Right kidney (tissue), 1 donor: ENCODE results near the gene COL23A1.

ENCODE experiments used
- DNase-seq: peaks from one replicate; pipeline ENCODE4 v3.0.0-alpha.2; 2016

The COL23A1 gene

DNA sequence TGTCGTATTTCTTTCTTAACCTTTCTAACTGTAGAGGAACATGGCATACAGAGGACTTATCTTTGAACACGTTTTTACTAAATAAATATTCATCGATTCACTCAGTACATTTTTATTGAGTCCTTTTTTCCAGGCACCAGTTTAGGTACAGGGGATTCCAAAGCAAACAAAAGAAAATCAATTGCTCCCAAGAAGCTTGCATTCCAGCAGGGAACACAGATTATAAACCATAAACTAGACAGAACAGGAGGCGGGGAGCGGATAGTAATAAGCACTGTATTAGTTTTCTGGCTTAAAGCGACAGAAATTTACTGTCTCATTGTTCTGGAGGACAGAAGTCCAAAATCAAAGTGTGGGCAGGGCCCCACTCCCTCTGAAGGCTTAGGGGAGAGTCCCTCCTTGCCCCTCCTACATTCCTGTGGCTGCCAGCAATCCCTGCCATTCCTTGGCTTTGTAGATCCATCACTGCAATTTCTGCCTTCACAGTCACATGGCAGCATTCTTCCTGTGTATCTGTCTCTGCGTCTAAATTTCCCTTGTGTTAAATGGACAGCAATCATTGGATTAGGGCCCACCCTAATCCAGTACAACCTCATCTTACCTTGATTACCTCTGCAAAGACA lies 115.5 kb downstream of the COL23A1 start:
- no peak for DNase-seq

DNA sequence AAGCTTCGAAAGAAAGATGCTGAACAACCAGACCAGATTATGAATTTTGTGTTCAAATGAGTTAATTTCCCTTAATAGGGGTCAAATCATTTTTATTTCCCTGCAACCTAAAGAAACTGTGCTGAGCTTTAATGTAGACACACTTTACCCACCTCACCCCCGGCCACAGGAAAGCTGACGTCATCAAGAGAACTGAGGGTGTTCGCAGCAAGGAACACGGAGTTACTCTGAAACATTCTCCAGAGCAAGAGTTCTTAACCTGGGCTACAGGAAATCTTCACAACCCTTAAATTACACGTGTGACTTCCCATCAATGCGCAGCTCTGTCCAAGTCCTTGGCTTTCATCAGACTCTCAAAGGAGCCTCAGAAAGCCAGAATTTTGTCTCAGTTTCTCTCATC lies 116.3 kb downstream of the COL23A1 start:
- DNase-seq = no peak

DNA sequence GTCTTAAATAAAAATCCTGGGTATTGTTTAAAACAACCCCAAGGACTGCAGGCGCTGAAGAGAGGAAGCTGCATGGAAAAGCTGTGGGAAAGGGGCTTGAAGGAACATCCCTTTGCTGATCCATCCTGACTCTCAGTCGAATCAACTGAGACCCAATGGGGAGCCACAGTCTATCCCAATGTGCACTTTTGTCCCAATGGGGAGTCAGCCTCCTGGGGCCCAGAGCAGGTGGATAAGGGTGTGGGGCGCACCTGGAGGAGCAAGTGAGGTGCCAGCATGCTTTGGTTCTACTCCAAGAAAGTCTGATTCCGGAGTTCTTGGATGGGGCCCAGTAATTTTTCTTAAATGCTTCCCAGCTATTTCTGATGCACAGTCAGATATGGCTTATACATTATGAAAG lies 118.1 kb downstream of the COL23A1 start:
- DNase-seq = no peak

DNA sequence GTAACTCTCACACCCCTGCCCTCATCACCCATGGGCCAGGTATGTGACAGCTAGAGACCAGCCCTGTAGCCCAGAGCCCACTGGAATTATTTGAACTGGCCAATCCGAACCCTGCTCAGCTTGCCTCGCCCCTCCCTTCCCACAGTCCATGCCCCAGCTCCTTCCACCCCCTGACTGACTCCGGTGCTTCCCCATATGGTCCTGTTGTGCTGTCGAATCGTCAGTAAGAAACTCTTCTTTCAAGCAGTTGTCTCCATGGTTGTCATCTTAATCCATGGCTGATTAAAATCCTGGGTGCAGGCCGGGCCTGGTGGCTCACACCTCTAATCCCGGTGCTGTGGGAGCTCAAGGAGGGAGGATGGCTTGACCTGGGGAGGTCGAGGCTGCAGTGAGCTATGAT lies 118.5 kb downstream of the COL23A1 start:
- DNase-seq = no peak

DNA sequence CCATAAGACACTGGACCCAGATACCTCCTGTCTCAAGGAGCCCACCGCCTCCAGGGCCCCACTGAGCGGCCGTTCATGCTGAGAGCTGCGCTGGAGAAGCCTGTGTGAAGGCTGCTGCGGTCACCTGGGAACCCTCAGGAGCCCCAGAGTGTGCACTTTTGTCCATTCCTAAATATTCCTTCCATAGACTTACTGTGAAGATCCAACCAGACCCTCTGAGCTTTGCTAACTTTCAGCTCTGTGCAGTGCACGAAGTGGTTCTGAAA lies 119.5 kb downstream of the COL23A1 start:
- DNase-seq = no peak

DNA sequence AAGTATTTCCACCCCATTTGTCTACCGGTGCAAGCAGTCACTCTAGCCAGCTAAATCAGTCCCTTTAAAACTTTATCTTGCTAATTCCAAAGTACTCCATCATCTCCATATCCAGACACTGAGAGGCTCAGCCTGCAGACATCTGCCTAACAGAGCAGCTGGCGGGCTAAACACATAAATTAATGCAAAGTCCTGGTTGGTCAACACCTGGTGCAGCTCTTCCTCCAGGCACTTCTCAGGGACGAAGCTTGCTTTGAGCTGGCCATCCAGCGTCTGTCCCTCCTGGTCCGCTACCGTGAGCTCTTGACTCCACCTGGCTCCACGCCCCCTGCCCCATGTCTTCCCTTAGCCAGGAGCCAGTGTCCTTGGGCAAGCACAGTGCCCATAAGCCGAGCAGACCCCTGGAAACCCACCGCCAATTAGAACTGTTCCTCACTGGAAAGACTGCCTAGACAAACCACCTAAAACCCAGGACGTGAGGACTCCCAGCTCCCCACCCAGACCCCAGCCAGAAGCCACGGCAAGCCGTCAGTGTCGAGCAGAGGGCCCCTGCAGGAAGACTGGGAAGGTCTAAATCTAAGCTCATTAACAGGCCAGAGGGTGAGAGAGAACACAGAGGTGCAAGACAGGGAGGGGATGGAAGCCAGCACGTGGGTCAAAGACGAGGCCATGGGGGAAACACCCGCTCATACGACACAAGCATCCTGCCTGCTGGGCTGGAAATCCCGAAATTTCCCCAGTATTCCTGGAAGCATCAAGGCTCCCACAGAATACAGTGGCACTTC lies 120.0 kb downstream of the COL23A1 start:
- DNase-seq = no peak

DNA sequence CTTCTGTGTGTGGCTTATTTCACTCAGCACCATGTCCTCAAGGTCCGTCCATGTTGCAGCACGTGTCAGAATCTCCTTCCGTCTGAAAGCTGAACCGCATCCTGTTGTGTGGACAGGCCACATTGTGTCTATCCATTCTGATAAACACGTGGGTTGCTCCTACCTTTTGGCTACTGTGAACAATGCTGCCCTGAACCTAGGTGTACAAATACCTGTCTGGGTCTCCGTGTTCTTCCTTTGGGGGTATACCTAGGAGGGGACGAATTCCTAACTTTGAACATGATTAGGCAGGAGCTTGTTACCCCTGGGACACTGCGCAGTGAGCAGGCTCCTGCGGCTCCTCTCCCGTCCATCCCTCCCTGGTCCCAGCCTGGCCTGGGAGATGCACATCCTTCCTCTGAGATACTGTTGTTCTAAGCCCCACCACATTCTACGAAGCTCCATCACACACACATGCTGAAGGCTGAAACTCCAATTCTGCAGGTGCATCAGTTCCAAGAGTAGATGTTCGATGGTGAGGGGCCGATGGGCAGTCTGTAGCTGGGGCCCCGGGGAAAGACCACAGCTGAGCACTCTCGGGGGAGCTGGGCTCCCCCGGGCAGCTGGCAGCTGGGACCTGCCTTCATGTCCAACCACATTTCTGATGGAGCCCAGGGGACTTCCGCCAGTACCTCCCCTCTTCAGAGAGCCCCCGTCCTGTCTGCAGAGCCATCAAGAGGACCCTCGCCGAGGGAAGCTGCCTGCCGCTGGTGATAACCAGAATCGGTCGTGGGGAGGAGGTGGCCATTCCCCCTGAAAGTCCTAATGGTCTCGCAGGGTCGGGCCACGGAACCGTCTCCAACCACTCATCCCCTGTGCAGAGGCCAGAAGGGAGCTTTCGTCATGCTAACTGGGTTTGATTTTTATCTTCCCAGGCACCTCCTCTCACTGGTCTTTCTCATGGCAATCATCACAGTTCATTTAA lies 120.9 kb downstream of the COL23A1 start:
- DNase-seq = no peak

DNA sequence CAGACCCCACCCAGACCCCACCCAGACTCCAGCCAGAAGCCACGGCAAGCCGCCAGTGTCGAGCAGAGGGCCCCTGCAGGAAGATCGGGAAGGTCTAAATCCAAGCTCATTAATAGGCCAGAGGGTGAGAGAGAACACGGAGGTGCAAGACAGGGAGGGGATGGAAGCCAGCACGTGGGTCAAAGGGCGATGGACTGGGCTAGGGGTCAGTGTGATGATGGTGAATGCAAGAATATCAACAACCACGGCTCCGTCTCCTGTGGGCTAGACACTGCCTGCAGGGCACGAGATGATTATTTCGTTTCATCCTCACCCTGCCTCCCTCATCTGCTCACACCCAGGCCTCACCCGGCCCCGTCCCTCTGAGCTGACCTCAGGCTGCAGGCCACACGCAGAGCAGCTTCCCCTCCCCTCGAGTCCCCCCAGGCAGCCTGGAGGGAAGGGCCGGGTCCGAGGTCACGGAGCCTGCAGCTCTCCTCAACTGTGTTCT lies 122.0 kb downstream of the COL23A1 start:
- no peak for DNase-seq

DNA sequence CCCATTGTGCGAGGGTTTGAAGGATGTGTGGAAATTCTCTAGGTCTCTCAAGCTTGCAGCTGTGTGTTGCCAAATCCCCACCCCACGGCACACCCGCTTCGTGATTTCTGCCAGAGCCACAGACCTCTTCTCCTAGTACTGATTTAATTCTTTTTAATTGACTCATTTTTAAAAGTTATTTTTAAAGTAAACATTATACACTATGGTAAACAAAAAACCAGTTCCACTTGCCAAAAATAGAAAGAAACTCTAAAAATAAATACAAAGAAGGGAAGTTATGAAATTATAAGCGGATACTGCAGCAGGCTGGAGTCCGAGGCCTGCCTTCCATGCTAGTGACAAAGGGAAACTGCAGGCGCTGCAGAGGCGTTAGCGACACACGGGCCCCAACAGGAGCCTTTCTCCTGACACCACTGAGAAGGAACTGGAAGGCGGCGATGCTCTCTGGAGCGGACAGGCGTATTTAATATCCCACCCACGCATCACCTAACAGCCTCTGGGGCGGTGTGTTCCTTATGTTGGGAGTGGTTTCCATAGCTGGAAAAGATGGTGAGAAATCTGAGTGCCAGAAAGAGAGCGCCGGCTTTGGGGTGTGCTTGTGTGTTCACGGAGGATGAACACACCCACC lies 122.5 kb downstream of the COL23A1 start:
- DNase-seq = peak; percentile 50

DNA sequence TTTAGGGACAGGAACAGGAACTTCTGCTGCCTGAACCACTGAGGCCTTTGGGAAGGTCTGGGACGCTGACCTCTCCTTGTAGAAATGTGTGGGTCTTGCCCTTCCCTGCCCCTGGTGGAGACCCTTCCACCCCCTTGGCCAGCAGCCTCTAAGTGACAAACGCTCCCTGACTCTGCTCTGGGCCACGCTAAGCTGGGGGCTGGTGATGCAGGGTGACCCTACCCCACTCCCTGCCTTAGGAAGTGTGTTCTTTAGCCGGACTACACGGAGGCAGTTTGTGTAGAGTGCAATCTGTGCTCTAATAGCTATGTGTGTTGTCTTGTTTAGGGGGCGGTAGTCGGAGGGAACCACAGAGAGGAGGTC lies 123.0 kb downstream of the COL23A1 start:
- DNase-seq = peak; percentile 41

DNA sequence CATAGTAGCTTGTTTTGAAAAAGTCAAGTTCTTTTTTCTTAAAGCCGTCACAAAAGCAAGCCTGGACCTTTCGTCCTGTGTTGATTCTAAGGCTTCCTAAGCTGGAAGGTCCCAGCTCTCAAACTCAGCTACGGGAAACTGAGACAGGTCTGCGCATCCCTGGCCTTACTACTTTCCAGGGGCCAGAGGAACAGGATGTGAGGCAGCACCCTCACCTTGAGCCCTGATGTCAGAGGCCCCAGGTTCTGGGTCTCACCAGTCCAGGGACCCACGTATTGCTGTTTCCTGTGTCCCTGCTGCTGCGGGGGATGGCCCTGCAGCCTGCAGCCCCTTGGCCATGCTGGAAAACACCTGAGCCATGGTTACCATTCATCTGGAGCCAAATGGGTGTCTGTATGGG lies 123.9 kb downstream of the COL23A1 start:
- no peak for DNase-seq

DNA sequence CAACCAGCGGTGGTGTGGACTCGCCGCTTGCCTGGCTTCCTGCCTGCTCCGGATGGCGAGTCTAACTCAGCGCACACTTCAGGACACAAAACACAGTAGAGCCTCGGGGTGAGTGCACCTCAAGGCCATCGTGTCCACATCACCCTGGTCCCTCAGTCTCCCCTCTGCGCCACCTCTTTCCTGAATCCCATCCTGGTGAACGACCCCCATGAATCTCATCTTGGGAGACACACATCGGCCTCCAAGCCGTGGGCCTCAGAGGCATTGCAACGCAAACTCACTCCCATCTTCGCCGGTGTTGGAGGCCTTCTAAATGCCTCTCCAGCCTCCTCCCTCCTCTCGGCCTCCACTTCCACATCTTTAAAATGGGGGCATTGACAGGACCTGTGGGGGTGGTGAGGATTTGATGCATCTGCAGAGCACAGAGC lies 124.3 kb downstream of the COL23A1 start:
- no peak for DNase-seq

DNA sequence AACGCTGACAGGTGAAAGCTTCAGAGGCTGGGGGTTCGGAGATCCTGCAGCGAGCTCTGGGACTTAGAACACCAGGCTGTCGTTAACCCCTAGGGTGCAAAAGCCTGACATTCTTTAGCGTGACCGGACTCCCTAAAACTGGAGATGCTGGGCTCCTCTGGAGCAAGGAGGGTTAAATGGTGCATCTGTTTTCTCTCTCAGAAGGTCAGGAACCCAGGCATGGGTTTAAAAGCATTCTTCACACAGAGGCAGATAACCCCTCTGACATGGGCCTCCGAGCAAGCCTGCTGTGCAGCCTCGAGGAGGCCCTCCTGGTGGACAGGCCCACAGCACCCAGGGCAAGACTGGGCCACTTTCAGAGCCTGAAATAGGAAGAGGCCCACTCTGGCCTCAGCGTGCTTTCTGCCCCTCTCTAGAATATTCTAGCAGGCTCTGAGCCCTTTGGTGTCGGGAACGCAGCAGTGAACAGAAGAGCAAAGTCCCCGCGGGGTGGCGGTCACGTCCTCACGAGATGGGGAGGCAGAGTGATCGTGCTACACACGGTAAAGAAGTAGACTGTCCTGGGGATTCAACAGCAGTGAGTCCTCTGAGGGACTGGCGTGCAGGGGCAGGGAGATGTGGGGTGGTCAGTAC lies 124.8 kb downstream of the COL23A1 start:
- DNase-seq = no peak

DNA sequence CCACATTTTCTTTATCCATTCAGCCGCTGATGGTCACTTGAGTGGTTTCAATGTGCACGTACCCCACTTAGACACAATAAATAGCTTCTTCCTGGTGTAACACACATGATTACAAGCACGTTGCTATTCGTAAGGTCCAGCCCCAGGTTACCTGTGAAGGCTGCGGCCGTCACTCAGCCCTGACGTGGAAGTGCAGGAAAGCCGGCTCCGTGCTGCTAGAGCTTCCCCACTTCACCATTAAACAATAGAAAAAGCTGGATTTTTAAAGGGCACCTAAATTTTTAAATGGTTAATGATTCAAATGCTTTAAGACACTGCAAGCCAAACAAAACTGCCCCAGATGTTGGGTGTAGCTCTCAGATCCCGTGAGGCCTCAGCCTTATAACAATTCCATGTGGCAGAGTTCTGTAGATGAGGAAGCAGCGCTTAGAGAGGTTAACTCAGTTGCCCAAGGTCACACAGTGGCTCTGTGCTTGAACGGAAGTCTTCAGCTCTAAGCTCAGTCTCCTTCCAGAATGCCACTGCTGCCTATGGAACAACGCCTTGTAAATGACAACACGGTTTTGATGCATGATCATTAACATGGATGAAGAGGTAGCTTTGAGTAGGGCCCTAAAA lies 125.7 kb downstream of the COL23A1 start:
- no peak for DNase-seq

DNA sequence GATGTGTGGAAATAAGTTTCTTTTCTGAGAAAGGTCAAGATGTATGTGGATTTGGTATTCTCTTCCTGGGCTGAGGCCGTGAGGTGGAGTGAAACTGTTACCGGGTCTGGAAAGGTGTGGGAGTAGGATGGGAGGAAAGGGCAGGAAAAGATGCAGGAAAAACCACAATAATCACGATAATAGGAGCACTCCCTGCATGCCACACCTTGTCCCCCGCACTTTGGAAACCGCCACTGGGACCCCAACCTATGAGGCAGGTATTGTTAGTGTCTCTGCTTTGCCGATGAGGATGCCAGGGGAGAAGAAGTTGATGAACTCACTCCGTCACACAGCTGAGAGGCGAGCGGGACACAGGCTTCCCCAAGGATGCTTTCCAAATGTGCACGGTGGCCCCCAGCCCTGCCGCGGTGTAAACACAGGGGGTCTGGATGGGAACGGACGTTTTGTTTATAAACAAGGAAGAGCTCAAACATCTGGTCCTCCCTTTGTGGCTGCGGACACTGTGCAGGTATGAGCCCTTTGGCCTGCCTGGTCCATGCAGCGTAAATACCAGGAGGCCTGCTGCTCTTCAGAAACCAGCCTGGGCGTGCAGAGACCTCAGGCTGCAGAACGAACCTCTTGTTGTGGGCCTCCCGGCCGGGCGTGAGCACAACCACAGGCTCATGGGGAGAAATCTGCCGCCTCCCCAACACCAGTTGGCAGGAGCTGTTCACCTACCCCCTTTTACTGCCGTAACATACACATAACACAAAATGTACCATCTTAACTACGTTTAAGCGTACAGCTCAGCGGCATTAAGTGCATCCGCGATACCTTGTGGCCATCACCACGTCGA lies 126.7 kb downstream of the COL23A1 start:
- DNase-seq = peak; percentile 34

DNA sequence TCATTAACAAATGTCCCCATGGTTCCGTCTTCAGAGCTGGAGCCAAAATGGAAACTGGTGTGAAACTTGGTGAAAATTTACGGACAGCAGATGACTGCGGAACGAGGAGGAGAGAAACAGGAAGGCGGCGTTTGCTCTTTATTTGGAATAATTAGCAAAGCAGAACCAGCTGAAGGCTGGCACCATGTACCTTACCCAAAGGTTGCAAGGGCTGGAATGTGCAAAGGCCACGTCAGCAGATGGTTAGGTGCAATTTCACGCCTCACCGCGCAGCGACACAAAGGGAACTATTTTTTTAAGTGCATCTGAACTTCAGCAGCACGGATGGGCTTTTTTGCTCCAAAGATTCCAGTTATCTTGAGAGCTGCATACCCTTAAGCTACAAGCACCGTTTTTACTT lies 127.4 kb downstream of the COL23A1 start:
- peak; percentile 39 for DNase-seq

DNA sequence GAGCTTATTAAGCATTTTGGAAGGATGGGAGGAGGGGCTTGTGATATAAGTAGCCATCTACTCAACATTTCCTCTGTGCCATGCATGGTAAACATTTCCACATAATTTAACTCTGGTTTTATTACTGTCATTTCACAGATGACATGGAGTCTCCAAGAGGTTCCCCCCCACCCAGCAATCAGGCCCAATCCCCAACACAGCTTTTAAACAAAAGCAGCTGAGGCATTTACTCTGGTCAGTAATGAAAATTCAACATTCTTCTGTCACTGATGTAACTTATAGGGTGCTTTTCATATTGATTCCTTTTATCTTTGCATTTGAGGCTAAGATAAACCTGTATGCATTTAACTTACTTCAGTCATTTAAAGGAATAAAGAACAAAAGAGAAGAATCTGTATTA lies 128.1 kb downstream of the COL23A1 start:
- no peak for DNase-seq

DNA sequence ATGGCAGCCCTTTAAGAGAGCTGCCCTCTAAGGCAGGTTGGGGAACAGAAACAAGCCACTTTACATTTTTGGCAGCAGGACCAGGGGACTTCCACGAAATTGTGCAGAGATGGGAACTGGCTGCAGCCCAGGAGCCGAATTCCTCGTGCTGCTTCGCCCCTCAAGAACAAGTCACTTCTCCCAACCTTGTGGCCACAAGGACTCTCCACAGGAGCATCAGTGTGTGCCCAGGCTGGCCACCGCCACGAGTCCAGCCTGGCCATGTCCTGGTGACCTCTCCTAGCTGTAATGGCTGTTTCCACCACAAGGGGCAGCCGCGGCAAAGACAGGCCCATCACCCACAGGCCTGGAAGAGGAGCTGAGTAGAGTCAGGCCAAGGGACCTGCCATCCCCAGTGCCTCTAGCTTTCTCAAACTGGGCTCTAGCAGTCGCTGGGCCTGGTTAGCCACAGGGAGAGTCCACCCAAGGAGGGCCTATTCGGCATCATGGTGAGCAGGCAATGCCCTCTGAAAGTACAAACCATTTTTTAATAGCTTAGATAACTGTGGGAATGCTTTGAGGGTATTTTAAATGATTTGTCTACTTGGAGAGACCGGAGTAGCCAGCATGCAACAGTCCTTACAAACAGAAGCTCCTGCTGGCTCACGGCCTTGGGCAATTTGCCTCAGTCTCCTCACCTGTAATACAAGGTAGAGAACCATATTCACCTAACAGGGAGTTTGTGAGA lies 129.0 kb downstream of the COL23A1 start:
- peak; percentile 53 for DNase-seq

DNA sequence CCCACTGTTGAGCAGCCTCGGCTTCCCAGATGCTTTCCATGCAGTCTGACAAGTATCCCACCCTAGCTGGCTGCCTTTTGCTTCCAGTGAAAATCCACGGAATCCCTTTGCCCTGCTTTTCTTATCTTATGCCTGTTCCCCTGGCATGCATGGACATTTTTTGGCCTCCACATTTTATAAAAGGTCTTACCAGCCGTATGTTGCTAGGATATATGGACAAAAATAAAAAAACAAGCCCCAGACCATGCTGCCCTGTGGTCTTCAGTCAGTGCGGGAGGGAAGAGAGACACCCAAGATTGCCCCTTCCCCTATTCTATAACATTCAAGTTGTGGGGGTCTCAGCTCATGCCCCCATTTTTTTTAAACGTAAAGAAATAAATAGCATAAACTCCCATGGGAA lies 129.6 kb downstream of the COL23A1 start:
- DNase-seq = no peak

DNA sequence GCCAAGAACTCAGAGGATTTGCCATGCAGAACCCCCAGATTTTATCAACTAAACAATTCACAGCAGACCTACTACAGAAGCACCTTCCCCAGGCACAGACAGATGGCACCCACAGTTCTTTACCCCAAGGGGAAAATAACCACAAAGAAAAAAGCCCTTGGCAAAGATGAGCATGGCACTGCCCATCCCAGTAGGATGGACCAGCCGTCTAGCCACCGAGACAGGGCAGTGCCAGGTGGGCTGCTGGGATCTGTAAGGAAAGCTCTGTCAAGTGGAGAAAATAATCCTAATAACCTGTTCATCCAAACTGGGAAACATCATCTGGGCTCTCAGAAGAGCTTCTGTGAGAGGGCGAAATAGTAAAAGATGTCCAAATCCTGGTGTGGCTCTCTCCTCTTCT lies 130.0 kb downstream of the COL23A1 start:
- no peak for DNase-seq
